ENCODE results near the gene ATP8B4.

DNA sequence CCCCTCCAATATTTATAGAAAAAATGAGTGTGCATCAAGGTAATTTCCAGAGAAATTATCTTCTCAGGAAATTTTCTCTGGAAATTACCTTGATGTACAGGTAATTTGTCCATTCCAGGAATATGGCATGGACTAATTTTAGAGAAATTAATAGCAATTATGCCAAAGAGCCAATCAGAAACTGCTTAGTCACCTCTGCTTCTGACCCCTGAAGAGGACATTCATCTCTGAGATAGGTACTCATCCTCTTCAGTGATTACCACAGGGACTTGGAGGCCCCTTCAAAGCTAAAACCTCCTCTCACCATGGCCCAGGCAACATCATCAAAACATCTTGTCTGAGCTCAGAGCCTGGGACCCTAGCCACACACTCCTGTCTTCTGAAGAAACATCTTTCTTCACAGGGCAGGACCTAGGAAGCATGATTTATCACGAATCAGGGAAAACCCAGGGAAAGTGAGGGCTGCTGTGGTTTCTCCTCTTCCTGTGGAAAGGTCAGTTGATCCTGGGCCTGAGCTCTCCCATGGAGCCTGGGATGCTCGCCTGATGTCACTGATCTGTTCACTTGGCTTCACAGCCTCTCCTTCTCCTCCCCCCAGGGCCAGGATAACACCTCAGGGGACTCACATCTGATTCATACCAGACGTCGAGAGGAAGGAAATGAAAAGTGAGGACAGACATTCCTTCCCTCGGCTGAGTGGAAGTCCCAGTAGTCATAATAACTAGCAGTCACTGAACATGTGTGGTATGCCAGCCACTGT, 287.6 kb downstream of the ATP8B4 start:
- no peak for TF ChIP-seq POLR2A (IDR thresholded peaks at IDR 0.05)
- TF ChIP-seq, protein P1, sequence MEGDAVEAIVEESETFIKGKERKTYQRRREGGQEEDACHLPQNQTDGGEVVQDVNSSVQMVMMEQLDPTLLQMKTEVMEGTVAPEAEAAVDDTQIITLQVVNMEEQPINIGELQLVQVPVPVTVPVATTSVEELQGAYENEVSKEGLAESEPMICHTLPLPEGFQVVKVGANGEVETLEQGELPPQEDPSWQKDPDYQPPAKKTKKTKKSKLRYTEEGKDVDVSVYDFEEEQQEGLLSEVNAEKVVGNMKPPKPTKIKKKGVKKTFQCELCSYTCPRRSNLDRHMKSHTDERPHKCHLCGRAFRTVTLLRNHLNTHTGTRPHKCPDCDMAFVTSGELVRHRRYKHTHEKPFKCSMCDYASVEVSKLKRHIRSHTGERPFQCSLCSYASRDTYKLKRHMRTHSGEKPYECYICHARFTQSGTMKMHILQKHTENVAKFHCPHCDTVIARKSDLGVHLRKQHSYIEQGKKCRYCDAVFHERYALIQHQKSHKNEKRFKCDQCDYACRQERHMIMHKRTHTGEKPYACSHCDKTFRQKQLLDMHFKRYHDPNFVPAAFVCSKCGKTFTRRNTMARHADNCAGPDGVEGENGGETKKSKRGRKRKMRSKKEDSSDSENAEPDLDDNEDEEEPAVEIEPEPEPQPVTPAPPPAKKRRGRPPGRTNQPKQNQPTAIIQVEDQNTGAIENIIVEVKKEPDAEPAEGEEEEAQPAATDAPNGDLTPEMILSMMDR (IDR thresholded peaks at IDR 0.05), result no peak
- no peak for TF ChIP-seq EP300 (IDR thresholded peaks at IDR 0.05)
- peak in 1 of 4 donors; percentile 28 for TF ChIP-seq POLR2AphosphoS5 (IDR thresholded peaks at IDR 0.05)

All from sigmoid colon (tissue), 4 donors.